ENCODE measurements around the gene ACIN1. TPM values are rescaled to one million over a fixed set of nuclear protein-coding genes. Genes with fewer than 3 reads are reported as not detected.
A peak's percentile ranks its signal among the peaks of the same experiment; 100 is the strongest.

ACIN1 gene
- total RNA-seq, 1 experiment from 2014 or later, result 333 TPM

DNA sequence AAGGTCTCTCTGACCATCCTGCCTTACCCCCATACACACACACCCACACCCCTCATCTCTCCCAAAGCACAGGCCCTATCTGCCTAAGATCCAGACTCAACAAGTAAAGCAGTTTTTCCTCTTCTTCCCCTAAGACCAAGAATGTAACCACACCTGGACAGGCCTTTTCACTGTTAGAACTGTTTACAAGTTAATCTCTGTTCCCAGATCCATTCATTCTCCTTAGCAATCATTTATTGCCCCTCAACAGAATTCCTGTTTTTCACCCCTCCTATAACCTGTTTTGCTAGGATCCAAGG, 11.8 kb upstream of the ACIN1 start:
- no peaks in the 10 kb centered on the region for H3K79me1 ChIP-seq (ENCODE audit: insufficient read depth, low read depth, low read length, poor library complexity, severe bottlenecking)
- H2BK120ac ChIP-seq (ENCODE audit: low read depth, low read length, poor library complexity, severe bottlenecking), result no peak overlapping the region
- H3K23me2 ChIP-seq (ENCODE audit: insufficient read length, low read depth, low read length, poor library complexity, severe bottlenecking), result no peaks in the 10 kb centered on the region
- H3T11ph ChIP-seq (ENCODE audit: low read length), result no peak overlapping the region
- H3K4me3 Mint-ChIP-seq, result no peak overlapping the region; a peak in 1 of 5 replicates
- no peak overlapping the region for H4K8ac ChIP-seq (replicated peaks; ENCODE audit: insufficient read length, low read depth, low read length)
- peak overlapping the region; percentile 2 to 65 (median 7); a peak in 3 of 7 replicates for H3K27ac Mint-ChIP-seq
- H3K27me3 ChIP-seq (ENCODE audit: insufficient read depth, low read length), result no peaks in the 10 kb centered on the region
- DNase-seq, result no peak
- H3K4me1 Mint-ChIP-seq, result peaks cover 32 to 33% of the 10 kb centered on the region in 2 experiments
- peaks cover 8 to 9% of the 10 kb centered on the region in 2 experiments for H3K9me3 Mint-ChIP-seq
- peaks cover 27% of the 10 kb centered on the region for H3K27me3 Mint-ChIP-seq (ENCODE audit: low read depth)
- H2BK15ac ChIP-seq (ENCODE audit: low read depth, low read length), result no peak overlapping the region
- no peak overlapping the region for H3K4me2 ChIP-seq (ENCODE audit: insufficient read depth, insufficient read length, low read length)
- H2AFZ ChIP-seq (ENCODE audit: low read length), result no peak overlapping the region
- no peak overlapping the region for H4K5ac ChIP-seq (ENCODE audit: insufficient read length, low read depth, low read length)
- H2BK20ac ChIP-seq (ENCODE audit: low read depth, low read length, poor library complexity, severe bottlenecking), result no peak overlapping the region
- H3K56ac ChIP-seq (ENCODE audit: insufficient read length, low read depth, low read length), result no peak overlapping the region
- no peak overlapping the region for H3K9ac ChIP-seq (ENCODE audit: extremely low read depth, insufficient read length, low read length)
- no peaks in the 10 kb centered on the region for H4K20me1 ChIP-seq (ENCODE audit: control insufficient read depth, insufficient read depth, insufficient read length)
- H2AK5ac ChIP-seq (ENCODE audit: insufficient read length, low read length), result no peak overlapping the region
- no peak overlapping the region for H3K23ac ChIP-seq (ENCODE audit: insufficient read length, low read depth, low read length)
- H3K36me3 Mint-ChIP-seq (ENCODE audit: insufficient read depth in 1 of 3, low read depth in 3 of 3), result peaks cover 0 to 3% (median 0%) of the 10 kb centered on the region in 3 experiments; a peak in 1 of 7 replicates
- H3K18ac ChIP-seq (ENCODE audit: insufficient read length, low read depth, low read length), result no peak overlapping the region
- no peaks in the 10 kb centered on the region for H3K9me3 ChIP-seq (ENCODE audit: control insufficient read depth, low read depth, low read length)
- H3K4me1 ChIP-seq (ENCODE audit: insufficient read depth, low read length), result no peaks in the 10 kb centered on the region; the same call in 1 of the 2 replicates
- no peak overlapping the region for H4K91ac ChIP-seq (ENCODE audit: insufficient read length, low read depth, low read length)
- no peak overlapping the region for H2BK5ac ChIP-seq (ENCODE audit: insufficient read length, low read length)
- H3K27ac ChIP-seq (ENCODE audit: insufficient read length, low read depth, low read length), result no peak overlapping the region
- no peaks in the 10 kb centered on the region for H3K79me2 ChIP-seq (ENCODE audit: insufficient read depth, low read length)
- TF ChIP-seq, protein P1, sequence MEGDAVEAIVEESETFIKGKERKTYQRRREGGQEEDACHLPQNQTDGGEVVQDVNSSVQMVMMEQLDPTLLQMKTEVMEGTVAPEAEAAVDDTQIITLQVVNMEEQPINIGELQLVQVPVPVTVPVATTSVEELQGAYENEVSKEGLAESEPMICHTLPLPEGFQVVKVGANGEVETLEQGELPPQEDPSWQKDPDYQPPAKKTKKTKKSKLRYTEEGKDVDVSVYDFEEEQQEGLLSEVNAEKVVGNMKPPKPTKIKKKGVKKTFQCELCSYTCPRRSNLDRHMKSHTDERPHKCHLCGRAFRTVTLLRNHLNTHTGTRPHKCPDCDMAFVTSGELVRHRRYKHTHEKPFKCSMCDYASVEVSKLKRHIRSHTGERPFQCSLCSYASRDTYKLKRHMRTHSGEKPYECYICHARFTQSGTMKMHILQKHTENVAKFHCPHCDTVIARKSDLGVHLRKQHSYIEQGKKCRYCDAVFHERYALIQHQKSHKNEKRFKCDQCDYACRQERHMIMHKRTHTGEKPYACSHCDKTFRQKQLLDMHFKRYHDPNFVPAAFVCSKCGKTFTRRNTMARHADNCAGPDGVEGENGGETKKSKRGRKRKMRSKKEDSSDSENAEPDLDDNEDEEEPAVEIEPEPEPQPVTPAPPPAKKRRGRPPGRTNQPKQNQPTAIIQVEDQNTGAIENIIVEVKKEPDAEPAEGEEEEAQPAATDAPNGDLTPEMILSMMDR (conservative IDR thresholded peaks at IDR 0.05), result no peak
- no peak overlapping the region for H2BK12ac ChIP-seq (ENCODE audit: insufficient read length, low read depth, low read length)
- H3K4ac ChIP-seq (ENCODE audit: low read depth, low read length), result no peak overlapping the region
- H3K14ac ChIP-seq (ENCODE audit: insufficient read depth, low read length), result no peak overlapping the region
